ENCODE data around the gene RARS2.
A peak's percentile ranks its signal among the peaks of the same experiment; 100 is the strongest.
"Not testable (repeated sequence)": the region's sequence is repeated elsewhere in the genome, so short reads cannot be mapped to it uniquely, and the experiment has no call there.

The RARS2 gene

DNA sequence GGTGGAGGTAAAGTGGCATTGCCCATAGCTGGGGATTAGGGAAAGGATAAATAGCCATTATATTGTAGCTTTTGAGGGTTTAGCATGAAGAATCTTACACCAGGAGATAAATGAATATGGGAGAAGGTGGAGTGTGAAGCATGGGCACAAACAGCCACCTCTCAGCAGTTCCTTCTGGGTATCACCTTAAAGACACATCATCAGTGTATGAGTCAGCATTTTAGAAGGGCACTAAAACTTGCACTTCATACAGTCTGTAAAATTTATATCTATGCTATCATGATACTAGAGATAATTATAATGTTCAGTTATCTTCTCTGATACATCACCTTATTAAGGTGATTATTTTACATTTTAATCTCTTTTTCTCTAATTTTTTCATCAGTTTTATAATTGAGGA is 91.7 kb downstream of the RARS2 start:
- H2AFZ ChIP-seq (ENCODE audit: low read length): no peak overlapping the region
- H3K9me2 ChIP-seq (replicated peaks; ENCODE audit: insufficient read depth, low read length): no peaks in the 10 kb centered on the region
- no peak overlapping the region for H3K27ac ChIP-seq (ENCODE audit: low read length)
- no peak overlapping the region for H3K9ac ChIP-seq (ENCODE audit: low read length)
- H3K4me1 ChIP-seq (ENCODE audit: low read length): peaks cover 8% of the 10 kb centered on the region
- TF ChIP-seq EZH2phosphoT487 (IDR thresholded peaks at IDR 0.05; ENCODE audit: low read length) (no peak), EZH2 (optimal IDR thresholded peaks at IDR 0.05; ENCODE audit: low read depth, low read length) (no peak)
- TF ChIP-seq, protein P1, sequence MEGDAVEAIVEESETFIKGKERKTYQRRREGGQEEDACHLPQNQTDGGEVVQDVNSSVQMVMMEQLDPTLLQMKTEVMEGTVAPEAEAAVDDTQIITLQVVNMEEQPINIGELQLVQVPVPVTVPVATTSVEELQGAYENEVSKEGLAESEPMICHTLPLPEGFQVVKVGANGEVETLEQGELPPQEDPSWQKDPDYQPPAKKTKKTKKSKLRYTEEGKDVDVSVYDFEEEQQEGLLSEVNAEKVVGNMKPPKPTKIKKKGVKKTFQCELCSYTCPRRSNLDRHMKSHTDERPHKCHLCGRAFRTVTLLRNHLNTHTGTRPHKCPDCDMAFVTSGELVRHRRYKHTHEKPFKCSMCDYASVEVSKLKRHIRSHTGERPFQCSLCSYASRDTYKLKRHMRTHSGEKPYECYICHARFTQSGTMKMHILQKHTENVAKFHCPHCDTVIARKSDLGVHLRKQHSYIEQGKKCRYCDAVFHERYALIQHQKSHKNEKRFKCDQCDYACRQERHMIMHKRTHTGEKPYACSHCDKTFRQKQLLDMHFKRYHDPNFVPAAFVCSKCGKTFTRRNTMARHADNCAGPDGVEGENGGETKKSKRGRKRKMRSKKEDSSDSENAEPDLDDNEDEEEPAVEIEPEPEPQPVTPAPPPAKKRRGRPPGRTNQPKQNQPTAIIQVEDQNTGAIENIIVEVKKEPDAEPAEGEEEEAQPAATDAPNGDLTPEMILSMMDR (IDR thresholded peaks at IDR 0.05; ENCODE audit: low read length): no peak
- H4K20me1 ChIP-seq (ENCODE audit: insufficient read depth, low read length): no peaks in the 10 kb centered on the region
- H3F3A ChIP-seq (ENCODE audit: insufficient read depth, low read length): no peaks in the 10 kb centered on the region
- no peaks in the 10 kb centered on the region for H3K27me3 ChIP-seq (replicated peaks; ENCODE audit: insufficient read depth, low read length)
- no peak for DNase-seq
- H3K9me3 ChIP-seq (replicated peaks; ENCODE audit: insufficient read depth, low read length): no peaks in the 10 kb centered on the region
- no peak overlapping the region for H3K4me3 ChIP-seq (ENCODE audit: low read length)
- no peak overlapping the region for H3K4me2 ChIP-seq (ENCODE audit: low read depth, low read length)
- H3K36me3 ChIP-seq (replicated peaks; ENCODE audit: insufficient read depth, low read length): no peaks in the 10 kb centered on the region
- H3K79me2 ChIP-seq (ENCODE audit: low read length): no peaks in the 10 kb centered on the region

DNA sequence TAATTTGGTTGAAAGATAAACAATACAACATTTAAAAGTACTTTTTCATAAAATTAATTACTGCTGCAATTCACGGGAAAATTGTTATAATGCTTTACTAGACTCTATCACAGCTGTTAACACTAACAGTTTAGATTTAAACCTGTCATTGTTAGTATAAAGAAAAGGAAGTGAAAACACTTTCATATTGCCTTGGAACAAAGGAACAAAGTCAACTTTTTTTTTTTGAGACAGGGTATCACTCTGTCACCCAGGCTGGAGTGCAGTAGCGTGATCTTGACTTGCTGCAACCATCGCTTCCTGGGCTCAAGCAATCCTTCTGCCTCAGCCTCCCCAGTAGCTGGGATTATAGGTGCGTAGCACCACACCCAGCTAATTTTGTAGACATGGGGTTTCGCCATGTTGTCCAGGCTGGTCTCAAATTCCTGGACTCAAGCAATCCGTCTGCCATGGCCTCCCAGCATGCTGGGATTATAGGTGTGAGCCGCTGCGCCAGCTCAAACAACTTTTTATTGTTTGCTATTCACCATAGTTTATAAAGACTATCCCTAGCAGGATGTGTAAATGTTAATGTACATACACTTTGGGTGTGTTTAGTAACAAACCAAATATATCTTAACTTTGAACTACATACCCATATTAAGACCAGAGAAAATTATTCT is 94.9 kb downstream of the RARS2 start:
- H3F3A ChIP-seq (ENCODE audit: insufficient read depth, low read length): no peaks in the 10 kb centered on the region
- no peak overlapping the region for H3K4me2 ChIP-seq (ENCODE audit: low read depth, low read length)
- no peak overlapping the region for H2AFZ ChIP-seq (ENCODE audit: low read length)
- H3K9me2 ChIP-seq (replicated peaks; ENCODE audit: insufficient read depth, low read length): no peaks in the 10 kb centered on the region
- H3K36me3 ChIP-seq (replicated peaks; ENCODE audit: insufficient read depth, low read length): no peaks in the 10 kb centered on the region
- no peak overlapping the region for H3K4me3 ChIP-seq (ENCODE audit: low read length)
- peak; percentile 46 for DNase-seq
- H3K79me2 ChIP-seq (ENCODE audit: low read length): no peaks in the 10 kb centered on the region
- H3K9me3 ChIP-seq (replicated peaks; ENCODE audit: insufficient read depth, low read length): no peaks in the 10 kb centered on the region
- H3K4me1 ChIP-seq (ENCODE audit: low read length): peaks cover 8% of the 10 kb centered on the region
- H3K27ac ChIP-seq (ENCODE audit: low read length): no peak overlapping the region
- TF ChIP-seq EZH2phosphoT487 (IDR thresholded peaks at IDR 0.05; ENCODE audit: low read length) (no peak), EZH2 (optimal IDR thresholded peaks at IDR 0.05; ENCODE audit: low read depth, low read length) (no peak)
- TF ChIP-seq, protein P1 (IDR thresholded peaks at IDR 0.05; ENCODE audit: low read length): no peak
- H3K27me3 ChIP-seq (replicated peaks; ENCODE audit: insufficient read depth, low read length): no peaks in the 10 kb centered on the region
- H4K20me1 ChIP-seq (ENCODE audit: insufficient read depth, low read length): no peaks in the 10 kb centered on the region
- H3K9ac ChIP-seq (ENCODE audit: low read length): no peak overlapping the region

DNA sequence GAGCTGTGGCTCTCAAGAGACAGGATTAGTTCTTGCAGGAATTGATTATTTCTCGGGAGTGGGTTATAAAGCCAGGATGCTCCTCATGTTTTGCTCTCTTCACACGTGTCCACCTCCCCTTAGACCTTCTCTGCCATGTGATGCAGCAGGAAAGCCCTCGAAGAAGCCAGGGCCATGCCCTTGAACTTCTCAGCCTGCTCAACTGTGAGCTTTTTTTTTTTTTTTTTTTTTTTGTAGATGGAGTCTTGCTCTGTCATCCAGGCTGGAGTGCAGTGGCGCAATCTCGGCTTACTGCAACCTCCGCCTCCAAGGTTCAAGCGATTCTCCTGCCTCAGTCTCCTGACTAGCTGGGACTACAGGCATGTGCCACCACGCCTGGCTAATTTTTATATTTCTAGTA is 100.5 kb downstream of the RARS2 start:
- H3K9ac ChIP-seq (ENCODE audit: low read length); H3K36me3 ChIP-seq (replicated peaks; ENCODE audit: insufficient read depth, low read length); H4K20me1 ChIP-seq (ENCODE audit: insufficient read depth, low read length); H2AFZ ChIP-seq (ENCODE audit: low read length); H3K27ac ChIP-seq (ENCODE audit: low read length); H3K4me2 ChIP-seq (ENCODE audit: low read depth, low read length); H3K9me2 ChIP-seq (replicated peaks; ENCODE audit: insufficient read depth, low read length); H3K79me2 ChIP-seq (ENCODE audit: low read length); DNase-seq; H3K4me3 ChIP-seq (ENCODE audit: low read length); H3K9me3 ChIP-seq (replicated peaks; ENCODE audit: insufficient read depth, low read length); H3K4me1 ChIP-seq (ENCODE audit: low read length); H3K27me3 ChIP-seq (replicated peaks; ENCODE audit: insufficient read depth, low read length); H3F3A ChIP-seq (ENCODE audit: insufficient read depth, low read length): not testable (repeated sequence)

DNA sequence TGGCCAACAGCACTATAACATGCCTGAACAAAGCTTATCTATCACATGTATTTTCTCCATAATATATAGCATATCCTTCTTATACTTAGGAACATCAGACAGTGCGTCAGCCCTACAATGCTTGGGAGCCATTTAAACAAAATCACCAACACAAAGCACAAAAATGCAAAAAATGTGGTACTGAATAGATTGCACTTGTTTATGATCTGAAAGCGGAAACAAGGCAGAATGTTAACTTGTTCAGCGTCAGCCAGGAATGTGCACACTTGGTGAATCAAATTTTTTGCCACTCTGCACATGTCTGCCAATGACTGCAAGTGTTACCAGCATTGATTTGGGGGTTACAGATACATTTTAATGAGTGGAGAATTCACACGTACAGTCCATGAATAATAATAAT is 102.2 kb downstream of the RARS2 start:
- no peak for DNase-seq
- no peak overlapping the region for H3K4me2 ChIP-seq (ENCODE audit: low read depth, low read length)
- no peak overlapping the region for H3K9ac ChIP-seq (ENCODE audit: low read length)
- H3K4me1 ChIP-seq (ENCODE audit: low read length): no peaks in the 10 kb centered on the region
- no peak overlapping the region for H3K27ac ChIP-seq (ENCODE audit: low read length)
- H3F3A ChIP-seq (ENCODE audit: insufficient read depth, low read length): no peaks in the 10 kb centered on the region
- no peaks in the 10 kb centered on the region for H3K9me2 ChIP-seq (replicated peaks; ENCODE audit: insufficient read depth, low read length)
- no peaks in the 10 kb centered on the region for H3K36me3 ChIP-seq (replicated peaks; ENCODE audit: insufficient read depth, low read length)
- TF ChIP-seq EZH2phosphoT487 (IDR thresholded peaks at IDR 0.05; ENCODE audit: low read length) (no peak), EZH2 (optimal IDR thresholded peaks at IDR 0.05; ENCODE audit: low read depth, low read length) (no peak)
- TF ChIP-seq, protein P1 (IDR thresholded peaks at IDR 0.05; ENCODE audit: low read length): no peak
- H2AFZ ChIP-seq (ENCODE audit: low read length): no peak overlapping the region
- H3K79me2 ChIP-seq (ENCODE audit: low read length): no peaks in the 10 kb centered on the region
- H4K20me1 ChIP-seq (ENCODE audit: insufficient read depth, low read length): no peaks in the 10 kb centered on the region
- no peaks in the 10 kb centered on the region for H3K27me3 ChIP-seq (replicated peaks; ENCODE audit: insufficient read depth, low read length)
- H3K4me3 ChIP-seq (ENCODE audit: low read length): no peak overlapping the region
- H3K9me3 ChIP-seq (replicated peaks; ENCODE audit: insufficient read depth, low read length): no peaks in the 10 kb centered on the region

Data from MM.1S (cell line).